Measurements from ENCODE around the gene NELL1.

DNA sequence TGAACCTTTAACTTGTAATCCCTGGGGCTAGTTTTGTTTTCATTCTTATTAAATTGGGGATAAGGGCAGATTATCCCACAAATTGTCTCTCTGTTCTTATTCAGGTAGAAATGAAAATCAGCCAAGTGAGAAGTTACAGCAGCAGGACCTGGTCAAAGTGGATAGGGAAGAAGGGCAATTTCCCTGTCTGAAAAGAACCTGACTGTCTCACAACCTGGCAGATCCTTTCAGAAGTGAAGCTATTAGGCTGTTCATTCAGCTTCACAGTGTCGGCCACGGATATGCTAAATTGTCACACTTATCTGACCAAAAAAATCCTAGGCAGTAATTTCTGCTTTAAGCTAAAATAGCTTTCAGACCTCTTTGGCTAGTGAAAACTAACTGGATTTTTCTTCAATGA, 810.9 kb downstream of the NELL1 start:
- TF ChIP-seq EZH2 (IDR thresholded peaks at IDR 0.05; ENCODE audit: insufficient read depth, poor library complexity, severe bottlenecking), result no peak
- no peak for TF ChIP-seq EZH2phosphoT487 (IDR thresholded peaks at IDR 0.05; ENCODE audit: insufficient read depth, low read depth)
